Cerebellar nuclear complex (tissue), 1 donor: Measurements from ENCODE around the gene CCNG1.

Experiments
- DNase-seq, 2 experiments: peaks; one replicate each; lab custom pipeline; 2025; lab: John Stamatoyannopoulos, UW

CCNG1 gene

GRCh38 chr5:163489745-163490075, 52.3 kb downstream of the CCNG1 start:
- DNase-seq = no peak
